Astrocyte of the cerebellum (primary cell): ENCODE data around the gene LCN10.
"Not testable (repeated sequence)": the region's sequence is repeated elsewhere in the genome, so short reads cannot be mapped to it uniquely, and the experiment has no call there.

Experiments used
- DNase-seq: peaks from one replicate; pipeline ENCODE4 v3.0.0-alpha.2; 2011; ENCODE audit warnings: low read depth
- H3K4me3 ChIP-seq: 2 replicates; pipeline ENCODE4 v1.5.1; 2011; ENCODE audit warnings: mild to moderate bottlenecking, low read depth, low read length, moderate library complexity
- CTCF ChIP-seq: IDR thresholded peaks from 2 replicates; pipeline ENCODE4 v1.5.1; 2012; ENCODE audit warnings: low read length, low read depth, moderate library complexity, mild to moderate bottlenecking; ENCODE audit errors: missing control alignments
- in situ Hi-C: cut with HindIII; loops from 2 replicates; pipeline ENCODE4 v1.10.0; 2017; ENCODE audit warnings: low sequenced_read_pairs

LCN10 gene

GRCh38 chr9:136787690-136788400 lies 45.1 kb upstream of the LCN10 start:
- in situ Hi-C loops, result loop anchor here (25.0 kb wide), 1 partner anchor 249 kb away; the partner anchor contains the start of genes ABCA2, FUT7 and NPDC1
- H3K4me3 ChIP-seq, result no peak overlapping the region
- peak; percentile 69 for TF ChIP-seq CTCF
- no peak for DNase-seq

- H3K4me3 ChIP-seq, DNase-seq: not testable (repeated sequence)
- in situ Hi-C loops, result loop anchor here (25.0 kb wide), 1 partner anchor 250 kb away; the partner anchor contains the start of genes ABCA2, FUT7 and NPDC1
Observed at GRCh38 chr9:136786983-136787382, 44.2 kb upstream of the LCN10 start.

- no peak for TF ChIP-seq CTCF
- H3K4me3 ChIP-seq, result no peak overlapping the region
- DNase-seq, result no peak
- in situ Hi-C loops, result loop anchor here (25.0 kb wide), 1 partner anchor 251 kb away; the partner anchor contains the start of genes ABCA2, FUT7 and NPDC1
Observed at GRCh38 chr9:136786451-136786850, 43.7 kb upstream of the LCN10 start.

GRCh38 chr9:136785565-136786355 lies 43.0 kb upstream of the LCN10 start:
- DNase-seq, H3K4me3 ChIP-seq: not testable (repeated sequence)
- in situ Hi-C loops, result loop anchor here (25.0 kb wide), 1 partner anchor 252 kb away; the partner anchor contains the start of genes ABCA2, FUT7 and NPDC1

GRCh38 chr9:136784997-136785361 lies 42.2 kb upstream of the LCN10 start:
- TF ChIP-seq CTCF, result no peak
- DNase-seq, result no peak
- in situ Hi-C loops, result loop anchor here (25.0 kb wide), 1 partner anchor 252 kb away; the partner anchor contains the start of genes ABCA2, FUT7 and NPDC1

GRCh38 chr9:136784249-136784996 lies 41.7 kb upstream of the LCN10 start:
- no peak overlapping the region for H3K4me3 ChIP-seq
- in situ Hi-C loops, result loop anchor here (25.0 kb wide), 1 partner anchor 253 kb away; the partner anchor contains the start of genes ABCA2, FUT7 and NPDC1
- TF ChIP-seq CTCF, result peak; percentile 11
- no peak for DNase-seq

More at GRCh38 chr9:136784997-136785361, 42.2 kb upstream of the LCN10 start:
- no peak overlapping the region for H3K4me3 ChIP-seq

- in situ Hi-C loops, result loop anchor here (25.0 kb wide), 1 partner anchor 255 kb away; the partner anchor contains the start of genes ABCA2, FUT7 and NPDC1
- DNase-seq, result no peak
- no peak for TF ChIP-seq CTCF
- H3K4me3 ChIP-seq, result no peak overlapping the region
Observed at GRCh38 chr9:136782452-136782851, 39.7 kb upstream of the LCN10 start.
